GM12891 (cell line): ENCODE data around the gene POLN.

ENCODE experiments used
- DNase-seq: peaks from one replicate; pipeline ENCODE4 v3.0.0; 2011; ENCODE audit warnings: low spot score; ENCODE audit not compliant: insufficient read length
- FAIRE-seq: peaks from 2 replicates; lab custom pipeline; 2011; peaks lifted over from hg19 to GRCh38; lab: Jason Lieb, UNC
- PAX5 ChIP-seq: IDR thresholded peaks from 2 replicates; pipeline ENCODE4 v1.6.1; 2011; ENCODE audit warnings: low read length, moderate library complexity, mild to moderate bottlenecking; ENCODE audit not compliant: insufficient read depth, severe bottlenecking
- POLR2A ChIP-seq: IDR thresholded peaks from 2 replicates; pipeline ENCODE4 v1.6.1; 2011; ENCODE audit warnings: low read depth, low read length, control low read depth
- POLR2AphosphoS5 ChIP-seq: IDR thresholded peaks from 2 replicates; pipeline ENCODE4 v1.6.1; 2011; ENCODE audit warnings: low read depth, low read length, control low read depth
- POU2F2 ChIP-seq: IDR thresholded peaks from 2 replicates; pipeline ENCODE4 v1.6.1; 2011; ENCODE audit warnings: low read depth, mild to moderate bottlenecking, control low read depth, low read length, moderate library complexity
- SPI1 ChIP-seq: IDR thresholded peaks from 2 replicates; pipeline ENCODE4 v1.6.1; 2011; ENCODE audit warnings: low read depth, low read length, control low read depth
- TAF1 ChIP-seq: IDR thresholded peaks from 2 replicates; pipeline ENCODE4 v1.6.1; 2011; ENCODE audit warnings: low read depth, low read length, control low read depth

POLN gene

GRCh38 chr4:2080429-2081300, 161.3 kb downstream of the POLN start:
- DNase-seq (no peak), FAIRE-seq (no peak)
- TF ChIP-seq POLR2AphosphoS5 (no peak), POU2F2 (no peak), POLR2A (no peak), TAF1 (no peak), SPI1 (no peak), PAX5 (no peak)

- no peak for FAIRE-seq
- no peak for TF ChIP-seq POU2F2
- TF ChIP-seq PAX5: no peak
- no peak for DNase-seq
Observed at GRCh38 chr4:2079926-2080325, 162.0 kb downstream of the POLN start.

DNA sequence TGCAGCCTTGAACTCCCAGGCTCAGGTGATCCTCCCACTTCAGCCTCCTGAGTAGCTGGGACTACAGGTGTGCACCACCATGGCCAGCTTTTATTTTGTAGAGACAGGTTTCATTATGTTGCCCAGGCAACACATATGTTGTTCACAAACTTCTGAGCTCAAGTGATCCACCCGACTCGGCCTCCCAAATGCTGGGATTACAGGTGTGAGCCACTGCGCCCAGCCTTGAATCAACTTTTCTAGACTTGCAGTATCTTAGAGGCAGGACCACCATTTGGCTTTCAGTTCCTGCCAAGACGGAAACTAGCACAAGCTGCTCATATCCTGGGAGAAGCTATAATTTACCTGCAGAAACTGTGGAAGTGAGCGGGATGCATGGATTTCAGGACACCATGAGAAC, 162.9 kb downstream of the POLN start:
- TF ChIP-seq POLR2A (no peak), POLR2AphosphoS5 (no peak), SPI1 (no peak), PAX5 (no peak), POU2F2 (no peak), TAF1 (no peak)
- no peak for FAIRE-seq
- no peak for DNase-seq

- TF ChIP-seq POLR2A (no peak), SPI1 (no peak), PAX5 (no peak), POU2F2 (no peak)
- peak; percentile 28 for FAIRE-seq
- no peak for DNase-seq
Observed at GRCh38 chr4:2078584-2078983, 163.3 kb downstream of the POLN start.

- FAIRE-seq: no peak
- TF ChIP-seq TAF1: no peak
- TF ChIP-seq POLR2AphosphoS5: no peak
- no peak for TF ChIP-seq POLR2A
- no peak for TF ChIP-seq POU2F2
- TF ChIP-seq PAX5: no peak
- no peak for TF ChIP-seq SPI1
- no peak for DNase-seq
Observed at GRCh38 chr4:2077537-2078460, 164.1 kb downstream of the POLN start.

DNA sequence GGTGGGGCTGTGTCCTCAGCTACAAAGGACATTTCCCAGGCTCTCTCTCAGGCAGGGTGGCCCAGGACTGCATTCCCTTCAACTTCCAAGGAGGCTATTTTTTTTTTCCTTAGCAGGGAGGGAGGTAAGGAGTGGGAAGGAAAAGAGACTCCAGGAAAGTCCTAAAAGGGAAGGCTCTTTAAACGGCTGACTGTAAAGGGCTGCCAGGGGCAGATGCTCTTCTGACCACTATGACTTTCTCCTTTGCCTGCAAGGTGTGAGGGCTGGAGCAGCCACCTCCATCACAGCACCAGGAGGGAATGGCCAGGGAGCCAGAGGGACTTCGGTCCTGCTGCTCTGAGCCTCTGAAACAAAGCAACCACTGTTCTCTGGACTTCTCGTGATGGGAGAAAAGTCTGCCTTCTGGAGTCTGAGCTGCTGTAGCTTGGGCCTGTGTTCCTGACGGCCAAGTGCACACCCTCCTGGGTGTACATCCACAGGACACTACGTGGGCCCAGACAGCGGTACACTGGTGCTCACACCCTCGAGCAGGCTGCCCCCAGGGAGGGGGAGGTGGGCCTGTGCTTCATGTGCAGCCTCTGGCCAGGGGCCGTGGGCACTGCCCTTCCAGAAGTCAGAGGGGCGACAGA, 164.9 kb downstream of the POLN start:
- no peak for DNase-seq
- no peak for TF ChIP-seq TAF1
- TF ChIP-seq POU2F2: no peak
- TF ChIP-seq POLR2AphosphoS5: no peak
- no peak for TF ChIP-seq SPI1
- no peak for TF ChIP-seq PAX5
- TF ChIP-seq POLR2A: no peak
- FAIRE-seq: no peak

DNA sequence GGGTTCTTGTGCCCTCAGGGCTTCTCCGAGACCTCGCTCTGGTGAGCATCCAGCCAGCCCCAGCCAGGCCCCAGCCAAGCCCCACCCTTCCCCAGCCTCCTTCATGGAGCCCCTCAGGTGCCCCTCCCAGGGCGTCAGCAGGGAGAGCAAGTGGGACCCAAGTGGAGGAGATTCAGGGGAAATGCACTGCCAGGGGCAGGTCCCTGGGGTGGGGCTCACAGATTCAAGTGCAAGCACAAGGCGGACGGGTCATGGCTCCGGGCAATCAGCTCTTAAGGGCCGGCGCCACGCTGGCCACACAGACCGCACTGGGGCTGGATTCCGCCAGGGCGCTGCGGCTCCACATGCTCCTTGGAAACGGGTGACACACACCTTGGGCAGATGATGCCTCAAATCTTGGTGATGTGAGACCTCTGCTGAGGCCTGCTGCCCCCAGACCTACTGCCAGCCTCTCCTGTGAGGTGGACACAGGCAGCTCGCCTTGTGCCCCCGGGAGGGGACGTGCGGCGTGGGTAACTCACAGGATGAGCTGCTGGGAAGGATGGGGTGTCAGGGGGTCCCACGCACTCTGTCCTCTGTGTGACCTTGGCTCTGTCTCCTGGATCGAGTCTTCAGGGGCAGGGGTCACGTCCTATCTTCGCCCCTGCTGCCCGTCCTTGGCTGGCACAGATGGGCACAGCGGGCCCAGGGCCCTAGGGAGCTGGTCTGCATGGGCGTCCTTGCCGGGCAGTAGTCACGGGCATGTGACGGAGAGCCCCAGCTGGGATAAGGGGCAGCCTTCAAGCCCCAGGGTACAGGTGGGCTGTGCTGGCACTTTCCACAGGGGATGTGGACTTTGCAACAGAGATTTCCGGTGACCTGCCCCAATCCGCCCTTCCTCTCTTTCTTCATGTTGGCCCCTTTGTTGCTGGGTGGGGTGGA, 165.7 kb downstream of the POLN start:
- TF ChIP-seq SPI1 (no peak), POU2F2 (no peak), TAF1 (no peak), PAX5 (no peak), POLR2AphosphoS5 (no peak), POLR2A (no peak)
- FAIRE-seq (no peak), DNase-seq (no peak)

DNA sequence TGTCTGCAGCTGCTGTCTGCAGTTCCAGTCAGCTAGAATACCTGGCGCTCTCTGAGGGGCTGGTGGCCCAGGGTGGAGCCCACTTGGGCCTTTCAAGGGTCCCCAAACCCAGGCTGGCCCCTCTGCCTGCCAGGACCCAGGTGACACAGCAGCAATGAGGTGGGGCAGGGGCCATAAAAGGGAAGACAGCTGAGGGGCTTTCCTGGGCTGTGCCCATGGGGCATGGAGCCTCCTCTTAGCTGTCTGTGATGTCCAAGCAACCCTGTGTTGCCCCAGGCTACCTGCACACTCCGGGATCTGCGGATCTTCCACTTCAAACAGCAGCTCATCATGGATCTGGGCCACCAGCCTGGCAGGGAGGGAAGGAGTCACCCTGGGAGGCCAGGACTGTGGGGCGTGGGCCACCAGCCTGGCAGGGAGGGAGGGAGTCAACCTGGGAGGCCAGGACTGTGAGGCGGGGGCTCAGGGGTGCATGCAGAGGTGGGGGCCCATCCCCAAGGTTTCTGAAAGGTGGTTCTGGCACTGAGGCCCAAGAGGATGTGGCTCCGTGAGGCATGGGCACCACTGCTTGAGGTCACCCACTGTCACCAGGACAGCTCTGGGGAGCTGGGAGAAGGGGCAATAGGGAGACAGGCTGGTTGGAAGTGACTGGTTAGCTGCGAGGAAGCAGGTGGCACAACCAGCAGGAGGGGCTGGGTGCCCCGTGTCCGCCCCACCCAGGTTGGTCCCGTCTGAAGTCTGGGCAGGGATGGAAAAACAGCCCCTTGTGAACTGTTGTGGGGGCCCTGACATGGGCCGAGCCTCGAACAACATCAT, 166.5 kb downstream of the POLN start:
- DNase-seq (no peak), FAIRE-seq (no peak)
- TF ChIP-seq POLR2A (no peak), PAX5 (no peak), POU2F2 (no peak), SPI1 (no peak), POLR2AphosphoS5 (no peak), TAF1 (no peak)
